Transverse colon (tissue), 4 donors: Measurements from ENCODE around the gene COBLL1. TPM values are rescaled to one million over a fixed set of nuclear protein-coding genes. Genes with fewer than 3 reads are reported as not detected.

Experiments
- DNase-seq: peaks from one replicate; pipeline ENCODE4 v3.0.0-alpha.2; 2019
- H3K27ac ChIP-seq, 4 donors: fragments of 200-600 bp; sonication (generic); 2 replicates each; pipeline ENCODE4 v1.5.1; 2016 to 2018; ENCODE audit warnings: inconsistent platforms in 4 of 4
- H3K27me3 ChIP-seq: fragments of 200-600 bp; sonication (generic); 2 replicates; pipeline ENCODE4 v1.5.1; 2017; ENCODE audit warnings: inconsistent platforms
- H3K36me3 ChIP-seq, 4 donors: fragments of 200-600 bp; sonication (generic); 2 replicates each; pipeline ENCODE4 v1.5.1; 2017 to 2019; ENCODE audit warnings: inconsistent platforms in 4 of 4
- H3K4me1 ChIP-seq, 4 donors: fragments of 200-600 bp; sonication (generic); 2 replicates each; pipeline ENCODE4 v1.5.1; 2017 to 2020; ENCODE audit warnings: inconsistent platforms in 4 of 4
- H3K4me3 ChIP-seq, 4 donors: fragments of 200-600 bp; sonication (generic); 1 replicate in 1 of 4; 2 replicates in 3 of 4; pipeline versions ENCODE4 v1.5.1 to v1.6.1; 2017 to 2019; ENCODE audit warnings: inconsistent platforms in 4 of 4
- H3K9me3 ChIP-seq, 2 donors: fragments of 200-600 bp; sonication (generic); 2 replicates each; pipeline ENCODE4 v1.5.1; 2017 to 2019; ENCODE audit warnings: inconsistent platforms in 2 of 2
- CTCF ChIP-seq, 5 experiments: fragments of 200-600 bp in 3 of 5; fragments of 450-650 bp in 2 of 5; sonication (generic) in 3 of 5; IDR thresholded peaks; 1 replicate in 2 of 5; 2 replicates in 3 of 5; pipeline ENCODE4 v1.5.1; 2016 to 2017; ENCODE audit warnings: antibody characterized with exemption in 5 of 5, inconsistent platforms in 3 of 5, mild to moderate bottlenecking in 2 of 5, moderate library complexity in 1 of 5
- EP300 ChIP-seq: sonication (generic); formaldehyde crosslinking; IDR thresholded peaks from one replicate; pipeline ENCODE4 v1.6.1; 2017; ENCODE audit warnings: antibody characterized with exemption, low read depth
- POLR2A ChIP-seq: fragments of 450-650 bp; IDR thresholded peaks from one replicate; pipeline ENCODE4 v1.6.1; 2016; ENCODE audit warnings: antibody characterized with exemption, mild to moderate bottlenecking, moderate library complexity
- POLR2AphosphoS5 ChIP-seq, 3 donors: sonication (generic); formaldehyde crosslinking; IDR thresholded peaks; one replicate each; pipeline ENCODE4 v1.6.1; 2016; ENCODE audit warnings: antibody characterized with exemption in 3 of 3
- WGBS, 2 donors: methylation state at CpG; one replicate each; pipeline ENCODE4 v1.1.5; 2018; ENCODE audit warnings: low coverage in 1 of 2; 5-methylcytosine and 5-hydroxymethylcytosine counted together
- in situ Hi-C, 4 donors: fragments of 200-750 bp; cut with MboI; loops; one replicate each; pipeline versions ENCODE4 v1.15.0 to v1.15.1; 2017; ENCODE audit warnings: low sequenced_read_pairs in 3 of 4, low pct_ligation_motif_present in 1 of 4, low pct_unique_long_range_greater_than_20kb in 1 of 4
- intact Hi-C: fragments of 100-400 bp; cut with DNase I; formaldehyde crosslinking; loops from one replicate; pipeline ENCODE4 v1.15.1; 2023; ENCODE audit warnings: low total_unique reads
- total RNA-seq, 4 donors: library from RNA; depleted of rRNA; stranded (reverse); fragments of >200 nt; gene quantifications; one replicate each; pipeline ENCODE4 v1.1.0, GENCODE V29; 2016

Gene COBLL1
- total RNA-seq, 4 donors from 2014 or later: 21.7 to 129 (median 30.7) TPM

DNA sequence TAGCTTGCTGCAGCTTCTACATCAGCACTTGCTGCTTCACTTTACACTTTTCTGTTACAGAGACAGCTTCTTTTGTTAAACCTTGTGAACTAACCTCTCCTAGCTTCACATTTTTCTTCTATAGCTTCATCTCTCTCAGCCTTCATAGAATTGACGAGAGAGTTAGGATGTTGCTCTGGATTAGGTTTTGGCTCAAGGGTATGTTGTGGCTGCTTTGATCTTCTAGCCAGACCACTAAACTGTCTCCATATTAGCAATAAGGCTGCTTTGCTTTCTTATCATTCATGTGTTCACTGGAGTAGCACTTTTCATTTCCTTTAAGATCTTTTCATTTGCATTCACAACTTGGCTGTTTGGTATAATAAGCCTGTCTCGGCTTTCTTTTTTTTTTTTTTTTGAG, 174.1 kb downstream of the COBLL1 start:
- 61 to 78% methylated on average over 2 of the region's 2 CpGs for WGBS, 2 donors
- in situ Hi-C loops: no loop called here
- H3K4me3 ChIP-seq: no peak overlapping the region

DNA sequence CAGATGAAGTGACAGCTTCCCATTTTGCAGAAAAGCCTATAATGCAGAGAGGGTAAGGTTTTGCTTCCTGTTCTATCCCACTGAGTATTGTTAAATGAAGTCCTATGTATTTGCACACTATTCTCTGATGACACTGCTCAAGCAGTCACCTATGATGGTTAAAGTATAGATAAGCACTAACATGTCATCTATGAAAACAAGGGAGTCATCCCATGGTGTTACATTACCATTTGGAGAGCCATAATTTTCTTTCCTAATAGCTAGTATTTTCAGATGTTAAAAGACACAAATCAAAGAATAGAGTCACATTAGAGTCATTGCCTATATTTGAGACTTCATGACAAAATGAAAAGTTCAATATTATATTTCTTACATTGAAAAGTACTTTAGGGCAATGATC, 177.6 kb downstream of the COBLL1 start:
- Histone ChIP-seq H3K9me3 (no peaks in the 10 kb centered on the region), H3K27ac (no peak overlapping the region), H3K27me3 (no peaks in the 10 kb centered on the region), H3K36me3 (no peaks in the 10 kb centered on the region), H3K4me3 (no peak overlapping the region), H3K4me1 (no peaks in the 10 kb centered on the region)
- TF ChIP-seq POLR2A: no peak
- TF ChIP-seq EP300: no peak
- no peak for TF ChIP-seq CTCF (IDR thresholded peaks at IDR 0.05)
- TF ChIP-seq POLR2AphosphoS5 (IDR thresholded peaks at IDR 0.05): no peak
- in situ Hi-C loops (no loop called here), intact Hi-C loops (loop anchor here (5.0 kb wide), 1 partner anchor 657 kb away; no protein-coding TSS in a partner anchor)
- no peak for DNase-seq

More for the DNA sequence above, 174.1 kb downstream of the COBLL1 start:
- Histone ChIP-seq H3K27ac (no peak overlapping the region), H3K36me3 (no peaks in the 10 kb centered on the region), H3K4me1 (no peaks in the 10 kb centered on the region), H3K9me3 (no peaks in the 10 kb centered on the region), H3K27me3 (no peaks in the 10 kb centered on the region)
- intact Hi-C loops: no loop called here
- TF ChIP-seq EP300 (no peak), POLR2A (no peak), CTCF (IDR thresholded peaks at IDR 0.05) (no peak), POLR2AphosphoS5 (IDR thresholded peaks at IDR 0.05) (no peak)
- DNase-seq: no peak

DNA sequence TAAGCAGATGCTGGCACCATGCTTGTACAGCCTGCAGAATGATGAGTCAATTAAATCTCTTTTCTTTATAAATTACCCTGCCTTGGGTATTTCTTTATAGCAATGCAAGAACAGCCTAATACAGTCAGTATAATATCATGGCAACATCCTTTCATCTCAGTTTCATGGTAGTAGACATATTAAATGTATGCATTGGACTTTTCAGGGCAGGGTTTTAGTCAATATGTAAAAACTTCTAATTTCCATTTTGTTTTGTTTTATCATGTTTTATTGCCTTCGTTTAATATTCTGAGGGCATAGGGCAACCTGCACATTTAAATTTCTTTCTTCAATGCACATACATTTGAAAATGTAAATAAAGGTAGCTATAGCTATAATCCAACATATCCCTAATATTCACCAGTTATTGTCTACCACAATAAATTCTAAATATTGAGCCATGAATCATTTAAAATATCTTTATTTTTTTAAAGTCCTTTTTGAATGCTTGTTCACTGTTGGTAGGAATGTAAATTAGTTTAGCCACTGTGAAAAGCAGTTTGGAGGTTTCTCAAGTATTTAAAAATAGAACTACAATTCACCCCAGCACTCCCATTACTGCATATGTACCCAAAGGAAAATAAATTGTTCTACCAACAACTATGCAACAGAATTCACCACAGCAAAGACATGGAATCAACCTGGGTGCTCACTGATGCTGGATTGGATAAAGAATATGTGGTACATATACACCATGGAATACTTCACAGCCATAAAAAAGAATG, 178.6 kb downstream of the COBLL1 start:
- no peaks in the 10 kb centered on the region for H3K4me1 ChIP-seq
- H3K27me3 ChIP-seq: no peaks in the 10 kb centered on the region
- H3K9me3 ChIP-seq: no peaks in the 10 kb centered on the region
- in situ Hi-C loops: no loop called here
- no peak for DNase-seq
- TF ChIP-seq POLR2AphosphoS5 (IDR thresholded peaks at IDR 0.05) (no peak), POLR2A (no peak), CTCF (IDR thresholded peaks at IDR 0.05) (no peak), EP300 (no peak)
- H3K4me3 ChIP-seq: no peak overlapping the region
- H3K36me3 ChIP-seq: no peaks in the 10 kb centered on the region
- intact Hi-C loops: loop anchor here (5.0 kb wide), 1 partner anchor 656 kb away; no protein-coding TSS in a partner anchor
- H3K27ac ChIP-seq: no peak overlapping the region
- 63 to 84% methylated on average over 1 of the region's 1 CpG for WGBS, 2 donors

DNA sequence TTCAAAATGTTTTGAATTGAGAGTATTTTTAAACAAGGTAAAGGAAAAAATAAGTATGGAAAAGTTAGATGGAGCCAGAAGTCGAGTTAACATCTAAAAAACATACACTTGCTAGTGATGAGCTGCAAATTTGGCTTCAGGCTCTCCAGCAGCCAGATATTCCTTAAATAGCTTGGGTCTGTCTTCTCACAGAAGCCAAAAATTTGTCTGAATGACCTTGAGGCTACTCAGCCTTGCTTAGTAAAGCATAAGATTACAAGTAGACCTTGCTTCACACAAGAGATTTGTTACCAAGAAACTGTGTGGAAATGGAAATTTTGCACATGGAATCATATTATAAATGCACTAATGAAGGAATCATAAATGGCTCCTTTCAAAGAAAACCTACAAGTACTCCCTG, 179.6 kb downstream of the COBLL1 start:
- TF ChIP-seq CTCF (IDR thresholded peaks at IDR 0.05): no peak
- no peak for TF ChIP-seq POLR2AphosphoS5 (IDR thresholded peaks at IDR 0.05)
- no peak for TF ChIP-seq EP300
- no peak for TF ChIP-seq POLR2A
- H3K27me3 ChIP-seq: no peaks in the 10 kb centered on the region
- WGBS, 2 donors: 50 to 88% methylated on average over 1 of the region's 1 CpG
- in situ Hi-C loops: no loop called here
- DNase-seq: no peak
- no peaks in the 10 kb centered on the region for H3K9me3 ChIP-seq
- intact Hi-C loops: loop anchor here (5.0 kb wide), 1 partner anchor 655 kb away; no protein-coding TSS in a partner anchor
- H3K4me1 ChIP-seq: no peaks in the 10 kb centered on the region
- no peaks in the 10 kb centered on the region for H3K36me3 ChIP-seq
- no peak overlapping the region for H3K27ac ChIP-seq
- H3K4me3 ChIP-seq: no peak overlapping the region
